Activated CD4-positive, alpha-beta memory T cell treated with anti-CD3 and anti-CD28 coated beads, Interleukin-2, amount 10 ng/mL, durations not matched to agents 7 days and 5 days (primary cell): ENCODE data around the gene SMC2. TPM values are rescaled to one million over a fixed set of nuclear protein-coding genes. Genes with fewer than 3 reads are reported as not detected.
A peak's percentile ranks its signal among the peaks of the same experiment; 100 is the strongest.

Experiments used
- CTCF ChIA-PET: fragments of 350-600 bp; sonication (Branson Sonifier 250); formaldehyde crosslinking; loops from one replicate; lab custom pipeline; 2021; ENCODE audit warnings: antibody characterized with exemption, inconsistent platforms; lab: Charles Lee
- POLR2A ChIA-PET: fragments of 350-600 bp; sonication (Branson Sonifier 250); formaldehyde crosslinking; loops from one replicate; lab custom pipeline; 2021; ENCODE audit warnings: antibody characterized with exemption; lab: Charles Lee
- DNase-seq: peaks from one replicate; pipeline ENCODE4 v3.0.0-alpha.2; 2020
- H3K27ac Mint-ChIP-seq: one replicate; pipeline ENCODE4 v1.8.0; 2021; ENCODE audit warnings: mild to moderate bottlenecking, mixed read lengths
- H3K27me3 Mint-ChIP-seq: one replicate; pipeline ENCODE4 v1.8.0; 2021; ENCODE audit warnings: mixed read lengths
- H3K36me3 Mint-ChIP-seq: one replicate; pipeline ENCODE4 v1.8.0; 2021; ENCODE audit warnings: low read depth, mixed read lengths
- H3K4me1 Mint-ChIP-seq: one replicate; pipeline ENCODE4 v1.8.0; 2021; ENCODE audit warnings: mixed read lengths
- H3K4me3 Mint-ChIP-seq: one replicate; pipeline ENCODE4 v1.8.0; 2021; ENCODE audit warnings: mild to moderate bottlenecking, mixed read lengths
- H3K9me3 Mint-ChIP-seq: one replicate; pipeline ENCODE4 v1.8.0; 2021; ENCODE audit warnings: mixed read lengths
- total RNA-seq, 2 experiments: library from RNA; stranded (reverse); gene quantifications; one replicate each; pipeline ENCODE4 v1.2.3, GENCODE V29; 2021

The SMC2 gene
- total RNA-seq, 2 experiments from 2014 or later: 55.2 to 57.2 TPM

GRCh38 chr9:104087894-104088293 lies 6.2 kb upstream of the SMC2 start:
- Mint-ChIP-seq H3K27me3 (peaks cover 12% of the 10 kb centered on the region), H3K4me1 (peaks cover 15% of the 10 kb centered on the region), H3K4me3 (no peak overlapping the region), H3K27ac (no peak overlapping the region), H3K36me3 (no peaks in the 10 kb centered on the region), H3K9me3 (no peaks in the 10 kb centered on the region)
- CTCF ChIA-PET: no interaction called here
- POLR2A ChIA-PET: no interaction called here
- DNase-seq: no peak

GRCh38 chr9:104088416-104088815 lies 5.7 kb upstream of the SMC2 start:
- Mint-ChIP-seq H3K36me3 (no peaks in the 10 kb centered on the region), H3K4me1 (peaks cover 18% of the 10 kb centered on the region), H3K9me3 (no peaks in the 10 kb centered on the region), H3K4me3 (no peak overlapping the region), H3K27me3 (peaks cover 12% of the 10 kb centered on the region), H3K27ac (no peak overlapping the region)
- POLR2A ChIA-PET: no interaction called here
- no peak for DNase-seq
- CTCF ChIA-PET: no interaction called here

GRCh38 chr9:104090578-104090977 lies 3.5 kb upstream of the SMC2 start:
- ChIA-PET POLR2A (no interaction called here), CTCF (interaction anchor here (1.5 kb wide), 1 partner anchor 80 kb away, joined by 4 read pairs; no protein-coding TSS in a partner anchor)
- no peak overlapping the region for H3K4me3 Mint-ChIP-seq
- H3K9me3 Mint-ChIP-seq: no peaks in the 10 kb centered on the region
- peaks cover 12% of the 10 kb centered on the region for H3K27me3 Mint-ChIP-seq
- DNase-seq: no peak
- H3K27ac Mint-ChIP-seq: no peak overlapping the region
- H3K4me1 Mint-ChIP-seq: peaks cover 28% of the 10 kb centered on the region
- H3K36me3 Mint-ChIP-seq: peaks cover 6% of the 10 kb centered on the region

GRCh38 chr9:104091116-104091515 lies 3.0 kb upstream of the SMC2 start:
- CTCF ChIA-PET: interaction anchor here (1.1 to 1.5 kb wide), 2 partner anchors 80 to 303 kb away, joined by 3 to 4 read pairs; no protein-coding TSS in a partner anchor
- Mint-ChIP-seq H3K27ac (no peak overlapping the region), H3K27me3 (peaks cover 12% of the 10 kb centered on the region), H3K9me3 (no peaks in the 10 kb centered on the region), H3K4me1 (peaks cover 33% of the 10 kb centered on the region), H3K4me3 (no peak overlapping the region), H3K36me3 (peaks cover 11% of the 10 kb centered on the region)
- no peak for DNase-seq
- POLR2A ChIA-PET: no interaction called here

- Mint-ChIP-seq H3K4me1 (peaks cover 39% of the 10 kb centered on the region), H3K27me3 (peaks cover 12% of the 10 kb centered on the region), H3K4me3 (no peak overlapping the region), H3K36me3 (peaks cover 17% of the 10 kb centered on the region), H3K27ac (no peak overlapping the region), H3K9me3 (no peaks in the 10 kb centered on the region)
- POLR2A ChIA-PET: interaction anchor here (3.4 kb wide), 1 partner anchor 656 kb away, joined by 32 read pairs; the partner anchor contains the start of gene NIPSNAP3A
- DNase-seq: no peak
- CTCF ChIA-PET: interaction anchor here (1.1 to 1.5 kb wide), 2 partner anchors 81 to 304 kb away, joined by 3 to 4 read pairs; no protein-coding TSS in a partner anchor
These were observed 2.4 kb upstream of the SMC2 start for GRCh38 chr9:104091708-104092107.

- H3K4me3 Mint-ChIP-seq: peak overlapping the region; percentile 30
- H3K27me3 Mint-ChIP-seq: peaks cover 8% of the 10 kb centered on the region
- H3K9me3 Mint-ChIP-seq: no peaks in the 10 kb centered on the region
- no peak overlapping the region for H3K27ac Mint-ChIP-seq
- DNase-seq: no peak
- CTCF ChIA-PET: interaction anchor here (1.1 kb wide), 1 partner anchor 305 kb away, joined by 3 read pairs; no protein-coding TSS in a partner anchor
- POLR2A ChIA-PET: interaction anchor here (3.4 kb wide), 1 partner anchor 656 kb away, joined by 32 read pairs; the partner anchor contains the start of gene NIPSNAP3A
- peaks cover 19% of the 10 kb centered on the region for H3K36me3 Mint-ChIP-seq
- peaks cover 41% of the 10 kb centered on the region for H3K4me1 Mint-ChIP-seq
These were observed 1.9 kb upstream of the SMC2 start for GRCh38 chr9:104092192-104092591.

GRCh38 chr9:104092875-104093600 lies 1.1 kb upstream of the SMC2 start:
- peaks cover 25% of the 10 kb centered on the region for H3K36me3 Mint-ChIP-seq
- ChIA-PET POLR2A (interaction anchor here (1.0 to 3.4 kb wide), 20 partner anchors 8 to 1312 kb away, joined by 3 to 32 read pairs (median 6); partner anchors contain the start of genes NIPSNAP3A and SLC44A1), CTCF (interaction anchor here (1.1 to 1.7 kb wide), 2 partner anchors 17 to 650 kb away, joined by 3 to 7 read pairs; no protein-coding TSS in a partner anchor)
- peaks cover 6% of the 10 kb centered on the region for H3K27me3 Mint-ChIP-seq
- peak overlapping the region; percentile 99 for H3K27ac Mint-ChIP-seq
- H3K9me3 Mint-ChIP-seq: no peaks in the 10 kb centered on the region
- peaks cover 44% of the 10 kb centered on the region for H3K4me1 Mint-ChIP-seq
- no peak for DNase-seq
- H3K4me3 Mint-ChIP-seq: peak overlapping the region; percentile 99

- peak overlapping the region; percentile 99 for H3K27ac Mint-ChIP-seq
- DNase-seq: no peak
- ChIA-PET POLR2A (interaction anchor here (0.8 to 3.4 kb wide), 18 partner anchors 8 to 1311 kb away, joined by 3 to 32 read pairs (median 6); partner anchors contain the start of genes NIPSNAP3A, NIPSNAP3B and SLC44A1), CTCF (interaction anchor here (0.9 to 1.7 kb wide), 2 partner anchors 15 to 654 kb away, joined by 3 to 7 read pairs; no protein-coding TSS in a partner anchor)
- peaks cover 29% of the 10 kb centered on the region for H3K36me3 Mint-ChIP-seq
- no peaks in the 10 kb centered on the region for H3K27me3 Mint-ChIP-seq
- H3K4me3 Mint-ChIP-seq: peak overlapping the region; percentile 99
- H3K4me1 Mint-ChIP-seq: peaks cover 49% of the 10 kb centered on the region
- no peaks in the 10 kb centered on the region for H3K9me3 Mint-ChIP-seq
These were observed 466 bp downstream of the SMC2 start for GRCh38 chr9:104094534-104095015.

- no peaks in the 10 kb centered on the region for H3K27me3 Mint-ChIP-seq
- POLR2A ChIA-PET: no interaction called here
- H3K4me1 Mint-ChIP-seq: peaks cover 30% of the 10 kb centered on the region
- DNase-seq: no peak
- H3K27ac Mint-ChIP-seq: no peak overlapping the region
- CTCF ChIA-PET: no interaction called here
- H3K36me3 Mint-ChIP-seq: peaks cover 69% of the 10 kb centered on the region
- no peak overlapping the region for H3K4me3 Mint-ChIP-seq
- H3K9me3 Mint-ChIP-seq: no peaks in the 10 kb centered on the region
These were observed 5.5 kb downstream of the SMC2 start for GRCh38 chr9:104099630-104100029.

- H3K27ac Mint-ChIP-seq: no peak overlapping the region
- no peak overlapping the region for H3K4me3 Mint-ChIP-seq
- H3K27me3 Mint-ChIP-seq: no peaks in the 10 kb centered on the region
- no peak for DNase-seq
- POLR2A ChIA-PET: no interaction called here
- peaks cover 65% of the 10 kb centered on the region for H3K36me3 Mint-ChIP-seq
- no peaks in the 10 kb centered on the region for H3K9me3 Mint-ChIP-seq
- peaks cover under 1% of the 10 kb centered on the region for H3K4me1 Mint-ChIP-seq
- CTCF ChIA-PET: no interaction called here
These were observed 10.3 kb downstream of the SMC2 start for GRCh38 chr9:104104360-104104759.

- no peaks in the 10 kb centered on the region for H3K4me1 Mint-ChIP-seq
- H3K27me3 Mint-ChIP-seq: no peaks in the 10 kb centered on the region
- no peak overlapping the region for H3K4me3 Mint-ChIP-seq
- peaks cover 55% of the 10 kb centered on the region for H3K36me3 Mint-ChIP-seq
- H3K9me3 Mint-ChIP-seq: no peaks in the 10 kb centered on the region
- no peak overlapping the region for H3K27ac Mint-ChIP-seq
- DNase-seq: no peak
- ChIA-PET POLR2A (interaction anchor here (1.2 to 2.5 kb wide), 2 partner anchors 10 to 14 kb away, joined by 3 to 7 read pairs; partner anchors contain the start of gene SMC2), CTCF (no interaction called here)
These were observed 13.7 kb downstream of the SMC2 start for GRCh38 chr9:104107799-104108198.

GRCh38 chr9:104108315-104108714 lies 14.2 kb downstream of the SMC2 start:
- Mint-ChIP-seq H3K36me3 (peaks cover 53% of the 10 kb centered on the region), H3K9me3 (no peaks in the 10 kb centered on the region), H3K4me3 (no peak overlapping the region), H3K27ac (no peak overlapping the region), H3K4me1 (no peaks in the 10 kb centered on the region), H3K27me3 (no peaks in the 10 kb centered on the region)
- ChIA-PET CTCF (no interaction called here), POLR2A (interaction anchor here (1.2 to 2.5 kb wide), 2 partner anchors 10 to 14 kb away, joined by 3 to 7 read pairs; partner anchors contain the start of gene SMC2)
- DNase-seq: no peak

- Mint-ChIP-seq H3K27me3 (no peaks in the 10 kb centered on the region), H3K27ac (no peak overlapping the region), H3K36me3 (peaks cover 49% of the 10 kb centered on the region), H3K4me3 (no peak overlapping the region), H3K4me1 (no peaks in the 10 kb centered on the region), H3K9me3 (no peaks in the 10 kb centered on the region)
- POLR2A ChIA-PET: interaction anchor here (2.2 kb wide), 1 partner anchor 16 kb away, joined by 10 read pairs; the partner anchor contains the start of gene SMC2
- DNase-seq: no peak
- CTCF ChIA-PET: interaction anchor here (1.5 kb wide), 1 partner anchor 17 kb away, joined by 7 read pairs; the partner anchor contains the start of gene SMC2
These were observed 16.4 kb downstream of the SMC2 start for GRCh38 chr9:104110509-104110908.
